ENCODE measurements around the gene MTNR1A. TPM values are rescaled to one million over a fixed set of nuclear protein-coding genes. Genes with fewer than 3 reads are reported as not detected.

Gene MTNR1A
- total and polyA plus RNA-seq, 9 of the 15 experiments (the other 6 are each of a cell fraction or from before 2014, with no cell fraction given), result 0.09 to 0.12 (median 0.10) TPM; not detected in 5

DNA sequence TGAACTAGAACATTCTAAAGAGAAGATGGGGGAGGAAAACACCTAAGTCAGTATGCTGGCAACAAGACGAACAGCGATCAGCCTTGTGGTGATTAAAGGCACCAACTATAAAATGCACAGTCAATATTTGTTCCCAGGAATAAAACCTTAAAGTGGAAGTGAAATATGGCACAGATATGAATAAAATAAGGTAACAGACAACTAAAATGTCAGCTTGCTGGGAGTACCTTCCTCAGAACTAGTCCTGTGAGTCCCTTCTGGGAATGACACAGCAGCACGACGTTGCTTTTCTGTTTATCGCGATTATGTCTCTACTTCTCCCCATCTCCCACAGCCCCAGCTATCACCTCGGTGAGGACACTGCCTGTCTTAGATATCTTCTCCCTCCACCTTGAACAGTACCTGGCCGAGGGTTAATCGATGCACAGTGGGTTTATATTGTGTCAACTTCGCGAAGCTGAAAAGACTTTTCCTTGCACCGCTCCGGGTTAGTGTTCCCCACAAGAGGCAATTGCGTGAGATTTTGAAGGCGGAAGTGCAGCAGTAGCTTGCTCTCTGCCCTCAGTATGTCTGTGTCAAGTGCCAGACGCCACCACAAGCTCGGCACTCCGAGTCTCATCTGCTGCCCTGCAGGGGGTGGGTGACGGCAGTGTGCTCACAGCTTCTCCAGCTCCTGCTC, 17.4 kb downstream of the MTNR1A start (continued):
- TF ChIP-seq, protein P1, sequence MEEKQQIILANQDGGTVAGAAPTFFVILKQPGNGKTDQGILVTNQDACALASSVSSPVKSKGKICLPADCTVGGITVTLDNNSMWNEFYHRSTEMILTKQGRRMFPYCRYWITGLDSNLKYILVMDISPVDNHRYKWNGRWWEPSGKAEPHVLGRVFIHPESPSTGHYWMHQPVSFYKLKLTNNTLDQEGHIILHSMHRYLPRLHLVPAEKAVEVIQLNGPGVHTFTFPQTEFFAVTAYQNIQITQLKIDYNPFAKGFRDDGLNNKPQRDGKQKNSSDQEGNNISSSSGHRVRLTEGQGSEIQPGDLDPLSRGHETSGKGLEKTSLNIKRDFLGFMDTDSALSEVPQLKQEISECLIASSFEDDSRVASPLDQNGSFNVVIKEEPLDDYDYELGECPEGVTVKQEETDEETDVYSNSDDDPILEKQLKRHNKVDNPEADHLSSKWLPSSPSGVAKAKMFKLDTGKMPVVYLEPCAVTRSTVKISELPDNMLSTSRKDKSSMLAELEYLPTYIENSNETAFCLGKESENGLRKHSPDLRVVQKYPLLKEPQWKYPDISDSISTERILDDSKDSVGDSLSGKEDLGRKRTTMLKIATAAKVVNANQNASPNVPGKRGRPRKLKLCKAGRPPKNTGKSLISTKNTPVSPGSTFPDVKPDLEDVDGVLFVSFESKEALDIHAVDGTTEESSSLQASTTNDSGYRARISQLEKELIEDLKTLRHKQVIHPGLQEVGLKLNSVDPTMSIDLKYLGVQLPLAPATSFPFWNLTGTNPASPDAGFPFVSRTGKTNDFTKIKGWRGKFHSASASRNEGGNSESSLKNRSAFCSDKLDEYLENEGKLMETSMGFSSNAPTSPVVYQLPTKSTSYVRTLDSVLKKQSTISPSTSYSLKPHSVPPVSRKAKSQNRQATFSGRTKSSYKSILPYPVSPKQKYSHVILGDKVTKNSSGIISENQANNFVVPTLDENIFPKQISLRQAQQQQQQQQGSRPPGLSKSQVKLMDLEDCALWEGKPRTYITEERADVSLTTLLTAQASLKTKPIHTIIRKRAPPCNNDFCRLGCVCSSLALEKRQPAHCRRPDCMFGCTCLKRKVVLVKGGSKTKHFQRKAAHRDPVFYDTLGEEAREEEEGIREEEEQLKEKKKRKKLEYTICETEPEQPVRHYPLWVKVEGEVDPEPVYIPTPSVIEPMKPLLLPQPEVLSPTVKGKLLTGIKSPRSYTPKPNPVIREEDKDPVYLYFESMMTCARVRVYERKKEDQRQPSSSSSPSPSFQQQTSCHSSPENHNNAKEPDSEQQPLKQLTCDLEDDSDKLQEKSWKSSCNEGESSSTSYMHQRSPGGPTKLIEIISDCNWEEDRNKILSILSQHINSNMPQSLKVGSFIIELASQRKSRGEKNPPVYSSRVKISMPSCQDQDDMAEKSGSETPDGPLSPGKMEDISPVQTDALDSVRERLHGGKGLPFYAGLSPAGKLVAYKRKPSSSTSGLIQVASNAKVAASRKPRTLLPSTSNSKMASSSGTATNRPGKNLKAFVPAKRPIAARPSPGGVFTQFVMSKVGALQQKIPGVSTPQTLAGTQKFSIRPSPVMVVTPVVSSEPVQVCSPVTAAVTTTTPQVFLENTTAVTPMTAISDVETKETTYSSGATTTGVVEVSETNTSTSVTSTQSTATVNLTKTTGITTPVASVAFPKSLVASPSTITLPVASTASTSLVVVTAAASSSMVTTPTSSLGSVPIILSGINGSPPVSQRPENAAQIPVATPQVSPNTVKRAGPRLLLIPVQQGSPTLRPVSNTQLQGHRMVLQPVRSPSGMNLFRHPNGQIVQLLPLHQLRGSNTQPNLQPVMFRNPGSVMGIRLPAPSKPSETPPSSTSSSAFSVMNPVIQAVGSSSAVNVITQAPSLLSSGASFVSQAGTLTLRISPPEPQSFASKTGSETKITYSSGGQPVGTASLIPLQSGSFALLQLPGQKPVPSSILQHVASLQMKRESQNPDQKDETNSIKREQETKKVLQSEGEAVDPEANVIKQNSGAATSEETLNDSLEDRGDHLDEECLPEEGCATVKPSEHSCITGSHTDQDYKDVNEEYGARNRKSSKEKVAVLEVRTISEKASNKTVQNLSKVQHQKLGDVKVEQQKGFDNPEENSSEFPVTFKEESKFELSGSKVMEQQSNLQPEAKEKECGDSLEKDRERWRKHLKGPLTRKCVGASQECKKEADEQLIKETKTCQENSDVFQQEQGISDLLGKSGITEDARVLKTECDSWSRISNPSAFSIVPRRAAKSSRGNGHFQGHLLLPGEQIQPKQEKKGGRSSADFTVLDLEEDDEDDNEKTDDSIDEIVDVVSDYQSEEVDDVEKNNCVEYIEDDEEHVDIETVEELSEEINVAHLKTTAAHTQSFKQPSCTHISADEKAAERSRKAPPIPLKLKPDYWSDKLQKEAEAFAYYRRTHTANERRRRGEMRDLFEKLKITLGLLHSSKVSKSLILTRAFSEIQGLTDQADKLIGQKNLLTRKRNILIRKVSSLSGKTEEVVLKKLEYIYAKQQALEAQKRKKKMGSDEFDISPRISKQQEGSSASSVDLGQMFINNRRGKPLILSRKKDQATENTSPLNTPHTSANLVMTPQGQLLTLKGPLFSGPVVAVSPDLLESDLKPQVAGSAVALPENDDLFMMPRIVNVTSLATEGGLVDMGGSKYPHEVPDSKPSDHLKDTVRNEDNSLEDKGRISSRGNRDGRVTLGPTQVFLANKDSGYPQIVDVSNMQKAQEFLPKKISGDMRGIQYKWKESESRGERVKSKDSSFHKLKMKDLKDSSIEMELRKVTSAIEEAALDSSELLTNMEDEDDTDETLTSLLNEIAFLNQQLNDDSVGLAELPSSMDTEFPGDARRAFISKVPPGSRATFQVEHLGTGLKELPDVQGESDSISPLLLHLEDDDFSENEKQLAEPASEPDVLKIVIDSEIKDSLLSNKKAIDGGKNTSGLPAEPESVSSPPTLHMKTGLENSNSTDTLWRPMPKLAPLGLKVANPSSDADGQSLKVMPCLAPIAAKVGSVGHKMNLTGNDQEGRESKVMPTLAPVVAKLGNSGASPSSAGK (IDR thresholded peaks at IDR 0.05), result peak; percentile 56
- TF ChIP-seq MEF2D (tag; conservative IDR thresholded peaks at IDR 0.05; ENCODE audit: low read depth) (no peak), ZFP30 (CRISPR knock-in tag; IDR thresholded peaks at IDR 0.05; ENCODE audit: borderline replicate concordance) (no peak), RBFOX2 (IDR thresholded peaks at IDR 0.05; ENCODE audit: low read depth, low read length) (peak; percentile 65), DACH1 (IDR thresholded peaks at IDR 0.05; ENCODE audit: partially characterized antibody) (no peak), ZNF408 (CRISPR knock-in tag; IDR thresholded peaks at IDR 0.05; ENCODE audit: low read depth) (no peak), SETDB1 (IDR thresholded peaks at IDR 0.05; ENCODE audit: low read length) (no peak), ZNF444 (CRISPR knock-in tag; IDR thresholded peaks at IDR 0.05) (no peak)
- TF ChIP-seq, protein P2, sequence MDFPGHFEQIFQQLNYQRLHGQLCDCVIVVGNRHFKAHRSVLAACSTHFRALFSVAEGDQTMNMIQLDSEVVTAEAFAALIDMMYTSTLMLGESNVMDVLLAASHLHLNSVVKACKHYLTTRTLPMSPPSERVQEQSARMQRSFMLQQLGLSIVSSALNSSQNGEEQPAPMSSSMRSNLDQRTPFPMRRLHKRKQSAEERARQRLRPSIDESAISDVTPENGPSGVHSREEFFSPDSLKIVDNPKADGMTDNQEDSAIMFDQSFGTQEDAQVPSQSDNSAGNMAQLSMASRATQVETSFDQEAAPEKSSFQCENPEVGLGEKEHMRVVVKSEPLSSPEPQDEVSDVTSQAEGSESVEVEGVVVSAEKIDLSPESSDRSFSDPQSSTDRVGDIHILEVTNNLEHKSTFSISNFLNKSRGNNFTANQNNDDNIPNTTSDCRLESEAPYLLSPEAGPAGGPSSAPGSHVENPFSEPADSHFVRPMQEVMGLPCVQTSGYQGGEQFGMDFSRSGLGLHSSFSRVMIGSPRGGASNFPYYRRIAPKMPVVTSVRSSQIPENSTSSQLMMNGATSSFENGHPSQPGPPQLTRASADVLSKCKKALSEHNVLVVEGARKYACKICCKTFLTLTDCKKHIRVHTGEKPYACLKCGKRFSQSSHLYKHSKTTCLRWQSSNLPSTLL (IDR thresholded peaks at IDR 0.05), result no peak
- TF ChIP-seq, protein P3, sequence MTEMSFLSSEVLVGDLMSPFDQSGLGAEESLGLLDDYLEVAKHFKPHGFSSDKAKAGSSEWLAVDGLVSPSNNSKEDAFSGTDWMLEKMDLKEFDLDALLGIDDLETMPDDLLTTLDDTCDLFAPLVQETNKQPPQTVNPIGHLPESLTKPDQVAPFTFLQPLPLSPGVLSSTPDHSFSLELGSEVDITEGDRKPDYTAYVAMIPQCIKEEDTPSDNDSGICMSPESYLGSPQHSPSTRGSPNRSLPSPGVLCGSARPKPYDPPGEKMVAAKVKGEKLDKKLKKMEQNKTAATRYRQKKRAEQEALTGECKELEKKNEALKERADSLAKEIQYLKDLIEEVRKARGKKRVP (CRISPR knock-in tag; IDR thresholded peaks at IDR 0.05), result no peak; the same call in 1 of the 2 replicates
- TF ChIP-seq, protein P4, sequence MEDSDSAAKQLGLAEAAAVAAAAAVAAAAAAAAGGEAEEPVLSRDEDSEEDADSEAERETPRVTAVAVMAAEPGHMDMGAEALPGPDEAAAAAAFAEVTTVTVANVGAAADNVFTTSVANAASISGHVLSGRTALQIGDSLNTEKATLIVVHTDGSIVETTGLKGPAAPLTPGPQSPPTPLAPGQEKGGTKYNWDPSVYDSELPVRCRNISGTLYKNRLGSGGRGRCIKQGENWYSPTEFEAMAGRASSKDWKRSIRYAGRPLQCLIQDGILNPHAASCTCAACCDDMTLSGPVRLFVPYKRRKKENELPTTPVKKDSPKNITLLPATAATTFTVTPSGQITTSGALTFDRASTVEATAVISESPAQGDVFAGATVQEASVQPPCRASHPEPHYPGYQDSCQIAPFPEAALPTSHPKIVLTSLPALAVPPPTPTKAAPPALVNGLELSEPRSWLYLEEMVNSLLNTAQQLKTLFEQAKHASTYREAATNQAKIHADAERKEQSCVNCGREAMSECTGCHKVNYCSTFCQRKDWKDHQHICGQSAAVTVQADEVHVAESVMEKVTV (CRISPR knock-in tag; IDR thresholded peaks at IDR 0.05), result no peak
